GM12878 (cell line): Measurements from ENCODE around the gene PLCB4. TPM values are rescaled to one million over a fixed set of nuclear protein-coding genes. Genes with fewer than 3 reads are reported as not detected.

ENCODE experiments used
- ATAC-seq: fragments of 200-7000 bp; cut with Tn5 transposase; 3 replicates; pipeline ENCODE4 v1.9.1; 2020; ENCODE audit warnings: mild to moderate bottlenecking, moderate library complexity
- BruUV-seq: library from RNA; stranded (reverse); fragments of 400-500 nt; replicated peaks from 2 replicates; lab custom pipeline; 2021; lab: Mats Ljungman, UMichigan
- CTCF ChIA-PET: fragments of 300-600 bp; sonication (Branson Sonifier 250); formaldehyde crosslinking; extraction: SDS; loops from one replicate; lab custom pipeline; 2021; ENCODE audit warnings: inconsistent platforms; lab: Yijun Ruan, JAX
- POLR2A ChIA-PET: fragments of 350-600 bp; formaldehyde crosslinking; extraction: SDS; loops from one replicate; lab custom pipeline; 2021; ENCODE audit warnings: inconsistent platforms; lab: Charles Lee
- RAD21 ChIA-PET: fragments of 300-600 bp; sonication (Branson Sonifier 250); formaldehyde crosslinking; loops from one replicate; lab custom pipeline; 2023; ENCODE audit warnings: antibody characterized with exemption; ENCODE audit not compliant: unreplicated experiment; lab: Charles Lee
- SMC1A ChIA-PET: fragments of 300-600 bp; sonication (Branson Sonifier 250); formaldehyde crosslinking; loops from one replicate; lab custom pipeline; 2023; ENCODE audit not compliant: unreplicated experiment, uncharacterized antibody; lab: Charles Lee
- DNase-seq: peaks from one replicate; pipeline ENCODE4 v3.0.0-alpha.2; 2011; ENCODE audit warnings: low read depth, low spot score
- FAIRE-seq: peaks from 3 replicates; lab custom pipeline; 2011; peaks lifted over from hg19 to GRCh38; lab: Jason Lieb, UNC
- H2AFZ ChIP-seq: 2 replicates; pipeline ENCODE4 v1.6.0; 2011; ENCODE audit warnings: low read depth, low read length, control low read depth; ENCODE audit not compliant: control insufficient read depth
- H3K27ac ChIP-seq: 2 replicates; pipeline ENCODE4 v1.5.1; 2011; ENCODE audit warnings: control low read depth; ENCODE audit not compliant: control insufficient read depth, insufficient read depth
- H3K27me3 ChIP-seq, 2 experiments: replicated peaks in 1 of 2; 2 replicates each; pipeline versions ENCODE4 v1.6.0 to v1.6.1; 2011; ENCODE audit warnings: low read length in 1 of 2; ENCODE audit not compliant: control insufficient read depth in 2 of 2, insufficient read depth in 2 of 2
- H3K36me3 ChIP-seq, 2 experiments: 2 replicates each; pipeline ENCODE4 v1.5.1; 2011; ENCODE audit warnings: low read length in 1 of 2; ENCODE audit not compliant: control insufficient read depth in 2 of 2, insufficient read depth in 2 of 2
- H3K4me1 ChIP-seq: 2 replicates; pipeline ENCODE4 v1.6.1; 2011; ENCODE audit warnings: mild to moderate bottlenecking, low read length, moderate library complexity, mixed read lengths; ENCODE audit not compliant: control insufficient read depth, insufficient read depth
- H3K4me2 ChIP-seq: 2 replicates; pipeline ENCODE4 v1.6.0; 2011; ENCODE audit warnings: control low read depth; ENCODE audit not compliant: control insufficient read depth, insufficient read depth
- H3K4me3 ChIP-seq: fragments of 200-600 bp; sonication (generic); 2 replicates; pipeline ENCODE4 v1.5.1; 2016
- H3K79me2 ChIP-seq: 2 replicates; pipeline ENCODE4 v1.6.0; 2011; ENCODE audit warnings: low read length; ENCODE audit not compliant: control insufficient read depth, insufficient read depth
- H3K9ac ChIP-seq: 2 replicates; pipeline ENCODE4 v1.8.0; 2011; ENCODE audit warnings: low read length, control low read depth, mixed read lengths; ENCODE audit not compliant: control insufficient read depth, insufficient read depth
- H3K9me3 ChIP-seq: replicated peaks from 3 replicates; pipeline ENCODE4 v1.5.1; 2011; ENCODE audit warnings: mild to moderate bottlenecking, low read length; ENCODE audit not compliant: control insufficient read depth, insufficient read depth
- H4K20me1 ChIP-seq: 2 replicates; pipeline ENCODE4 v1.6.0; 2011; ENCODE audit not compliant: control insufficient read depth, insufficient read depth
- BCL11A ChIP-seq: IDR thresholded peaks from 2 replicates; pipeline ENCODE4 v1.6.1; 2011; ENCODE audit warnings: low read depth, low read length
- BHLHE40 ChIP-seq, 2 experiments: fragments of 450-650 bp in 1 of 2; IDR thresholded peaks; 2 replicates each; pipeline ENCODE4 v1.6.1; 2011 to 2017; ENCODE audit warnings: low read depth in 2 of 2, borderline replicate concordance in 1 of 2, improper control_type of control experiment in 1 of 2, low read length in 1 of 2, mild to moderate bottlenecking in 1 of 2
- BMI1 ChIP-seq: fragments of 450-650 bp; IDR thresholded peaks from 2 replicates; pipeline ENCODE4 v1.6.1; 2016; ENCODE audit warnings: mild to moderate bottlenecking, moderate library complexity, borderline replicate concordance
- CBFB ChIP-seq: IDR thresholded peaks from 2 replicates; pipeline ENCODE4 v1.6.1; 2016; ENCODE audit warnings: antibody characterized with exemption, low read depth
- MTA2 ChIP-seq: fragments of 450-650 bp; IDR thresholded peaks from 2 replicates; pipeline ENCODE4 v1.6.1; 2016; ENCODE audit warnings: low read depth, mild to moderate bottlenecking, moderate library complexity
- NFIC ChIP-seq: IDR thresholded peaks from 2 replicates; pipeline ENCODE4 v1.6.1; 2012; ENCODE audit warnings: low read depth, mild to moderate bottlenecking, inconsistent platforms, low read length, moderate library complexity
- NFXL1 ChIP-seq: fragments of 450-650 bp; IDR thresholded peaks from 2 replicates; pipeline ENCODE4 v1.6.1; 2017; ENCODE audit warnings: antibody characterized with exemption, mild to moderate bottlenecking, borderline replicate concordance
- NFYA ChIP-seq: IDR thresholded peaks from 2 replicates; pipeline ENCODE4 v1.6.1; 2011; ENCODE audit warnings: low read depth, mild to moderate bottlenecking, low read length, improper control_type of control experiment, borderline replicate concordance
- NFYB ChIP-seq: IDR thresholded peaks from 2 replicates; pipeline ENCODE4 v1.6.1; 2011; ENCODE audit warnings: low read depth, mild to moderate bottlenecking, low read length, improper control_type of control experiment, moderate library complexity; ENCODE audit not compliant: insufficient read depth
- POU2F2 ChIP-seq: IDR thresholded peaks from 3 replicates; pipeline ENCODE4 v1.6.1; 2011; ENCODE audit warnings: low read depth, mild to moderate bottlenecking, low read length, borderline replicate concordance
- SREBF1 ChIP-seq: IDR thresholded peaks from 2 replicates; pipeline ENCODE4 v1.6.1; 2012; ENCODE audit warnings: mild to moderate bottlenecking, low read length
- in situ Hi-C: fragments of 300-500 bp; cut with MboI; formaldehyde crosslinking; loops from 9 replicates; pipeline ENCODE4 v1.14.3; 2018; ENCODE audit warnings: mixed read lengths
- intact Hi-C: fragments of 100-400 bp; cut with micrococcal nuclease; formaldehyde crosslinking; loops from one replicate; pipeline ENCODE4 v1.14.2; 2022; ENCODE audit not compliant: unreplicated experiment
- polyA plus RNA-seq, 11 experiments: library from polyadenylated mRNA; depleted of rRNA in 4 of 11; unstranded in 6 of 11; stranded (reverse) in 5 of 11; fragments of >200 nt; fragmentation: Nextera tagmentation in 4 of 11; fragmentation: Illumina TruSeq in 1 of 11; extraction: Ambion mirVana in 4 of 11; extraction: Trizol in 1 of 11; gene quantifications; 1 replicate in 1 of 11; 2 replicates in 10 of 11; pipeline versions ENCODE4 v1.2.1 to v1.2.3, GENCODE V29; 2011 to 2016; ENCODE audit warnings: inconsistent platforms in 2 of 11, missing spikeins in 2 of 11, low read depth in 1 of 11
- total RNA-seq, 4 experiments: library from RNA; depleted of rRNA in 3 of 4; stranded (reverse); fragments of >200 nt in 3 of 4; fragmentation: Illumina TruSeq in 1 of 4; extraction: Trizol in 1 of 4; gene quantifications; 2 replicates each; pipeline versions ENCODE4 v1.2.1 to v1.2.3, GENCODE V29; 2013 to 2021
- TF ChIP-seq, protein P1 (sequence below): IDR thresholded peaks from 2 replicates; pipeline ENCODE4 v1.6.1; 2012; ENCODE audit warnings: low read depth, low read length, improper control_type of control experiment
- TF ChIP-seq, protein P2 (sequence below): fragments of 450-650 bp; IDR thresholded peaks from 2 replicates; pipeline ENCODE4 v1.6.1; 2017; ENCODE audit warnings: mild to moderate bottlenecking
- TF ChIP-seq, protein P3 (sequence below): IDR thresholded peaks from 2 replicates; pipeline ENCODE4 v1.6.1; 2012; ENCODE audit warnings: improper control_type of control experiment, low read depth, low read length; ENCODE audit not compliant: insufficient replicate concordance
- TF ChIP-seq, protein P4 (sequence below): IDR thresholded peaks from 2 replicates; pipeline ENCODE4 v1.6.1; 2012; ENCODE audit warnings: low read depth, low read length, improper control_type of control experiment

PLCB4 gene
- total and polyA plus RNA-seq, 10 of the 15 experiments (the other 5 are each of a cell fraction or from before 2014, with no cell fraction given) = not detected

DNA sequence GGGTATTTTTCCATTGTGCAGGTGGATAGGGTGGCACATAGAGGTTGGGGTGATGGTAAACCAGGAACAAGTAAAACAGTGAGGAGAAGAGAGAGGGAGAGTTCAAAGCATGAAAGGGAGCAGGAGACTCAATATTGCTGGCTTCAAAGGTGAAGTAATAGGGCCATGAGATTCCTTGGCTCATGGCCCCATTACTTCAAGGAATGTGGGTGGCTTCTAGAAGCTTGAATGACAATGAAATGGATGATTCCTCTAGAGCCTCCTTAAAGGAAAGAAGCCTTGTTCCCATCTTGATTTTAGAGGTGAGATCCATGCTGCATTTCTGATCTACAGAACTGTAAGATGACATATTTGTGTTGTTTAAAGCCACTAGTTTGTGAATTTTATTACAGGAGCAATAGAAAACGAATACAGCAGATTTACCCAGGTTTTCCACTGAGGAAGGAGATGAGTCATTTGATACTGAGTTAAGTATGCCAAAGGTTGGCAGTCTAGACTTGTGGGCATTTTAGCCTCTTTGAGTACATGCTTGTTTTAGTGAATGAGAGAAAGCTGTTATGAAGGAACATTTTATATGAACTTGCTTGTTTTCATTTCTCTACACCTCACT, 110.4 kb downstream of the PLCB4 start (continued):
- TF ChIP-seq BHLHE40 (IDR thresholded peaks at IDR 0.05; ENCODE audit: borderline replicate concordance in 1 of 2, low read depth in 2 of 2, low read length in 1 of 2) (no peak), BMI1 (no peak)
- TF ChIP-seq, protein P1, sequence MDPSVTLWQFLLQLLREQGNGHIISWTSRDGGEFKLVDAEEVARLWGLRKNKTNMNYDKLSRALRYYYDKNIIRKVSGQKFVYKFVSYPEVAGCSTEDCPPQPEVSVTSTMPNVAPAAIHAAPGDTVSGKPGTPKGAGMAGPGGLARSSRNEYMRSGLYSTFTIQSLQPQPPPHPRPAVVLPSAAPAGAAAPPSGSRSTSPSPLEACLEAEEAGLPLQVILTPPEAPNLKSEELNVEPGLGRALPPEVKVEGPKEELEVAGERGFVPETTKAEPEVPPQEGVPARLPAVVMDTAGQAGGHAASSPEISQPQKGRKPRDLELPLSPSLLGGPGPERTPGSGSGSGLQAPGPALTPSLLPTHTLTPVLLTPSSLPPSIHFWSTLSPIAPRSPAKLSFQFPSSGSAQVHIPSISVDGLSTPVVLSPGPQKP = no peak

DNA sequence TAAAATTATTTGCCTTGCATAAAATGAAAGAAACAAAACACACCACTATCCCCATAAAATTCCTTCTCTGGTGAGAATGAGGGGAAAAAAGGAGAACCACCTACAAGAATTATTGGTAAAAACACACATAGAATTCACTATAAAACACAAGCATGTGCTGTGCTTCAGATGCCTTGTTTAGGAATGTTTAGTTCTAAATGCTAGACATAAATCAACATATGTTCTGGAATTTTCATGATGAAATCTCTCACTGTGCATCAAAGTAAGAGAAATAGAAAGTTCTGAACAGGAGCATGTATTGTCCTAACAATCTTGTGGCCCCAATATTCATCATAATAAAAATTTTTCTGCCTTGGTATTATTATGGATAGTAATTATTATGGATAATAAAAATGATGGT, 111.0 kb downstream of the PLCB4 start:
- in situ Hi-C loops (no loop called here), intact Hi-C loops (loop anchor here (10.0 kb wide), 1 partner anchor 325 kb away; no protein-coding TSS in a partner anchor)
- Histone ChIP-seq H3K4me3 (no peak overlapping the region), H4K20me1 (no peaks in the 10 kb centered on the region), H3K9me3 (no peaks in the 10 kb centered on the region), H3K79me2 (no peaks in the 10 kb centered on the region), H3K36me3 (no peaks in the 10 kb centered on the region), H3K27ac (no peak overlapping the region), H3K27me3 (no peaks in the 10 kb centered on the region; a peak in 1 of 4 replicates), H2AFZ (no peak overlapping the region), H3K4me1 (no peaks in the 10 kb centered on the region), H3K9ac (no peak overlapping the region), H3K4me2 (no peak overlapping the region)
- FAIRE-seq (no peak), ATAC-seq (no peak), DNase-seq (no peak)
- ChIA-PET POLR2A (no interaction called here), RAD21 (no interaction called here), SMC1A (no interaction called here), CTCF (no interaction called here)
- BruUV-seq = no TSS peak
- no peak for TF ChIP-seq SREBF1
- no peak for TF ChIP-seq NFYB
- TF ChIP-seq NFIC = no peak
- TF ChIP-seq POU2F2 = no peak
- TF ChIP-seq, protein P2, sequence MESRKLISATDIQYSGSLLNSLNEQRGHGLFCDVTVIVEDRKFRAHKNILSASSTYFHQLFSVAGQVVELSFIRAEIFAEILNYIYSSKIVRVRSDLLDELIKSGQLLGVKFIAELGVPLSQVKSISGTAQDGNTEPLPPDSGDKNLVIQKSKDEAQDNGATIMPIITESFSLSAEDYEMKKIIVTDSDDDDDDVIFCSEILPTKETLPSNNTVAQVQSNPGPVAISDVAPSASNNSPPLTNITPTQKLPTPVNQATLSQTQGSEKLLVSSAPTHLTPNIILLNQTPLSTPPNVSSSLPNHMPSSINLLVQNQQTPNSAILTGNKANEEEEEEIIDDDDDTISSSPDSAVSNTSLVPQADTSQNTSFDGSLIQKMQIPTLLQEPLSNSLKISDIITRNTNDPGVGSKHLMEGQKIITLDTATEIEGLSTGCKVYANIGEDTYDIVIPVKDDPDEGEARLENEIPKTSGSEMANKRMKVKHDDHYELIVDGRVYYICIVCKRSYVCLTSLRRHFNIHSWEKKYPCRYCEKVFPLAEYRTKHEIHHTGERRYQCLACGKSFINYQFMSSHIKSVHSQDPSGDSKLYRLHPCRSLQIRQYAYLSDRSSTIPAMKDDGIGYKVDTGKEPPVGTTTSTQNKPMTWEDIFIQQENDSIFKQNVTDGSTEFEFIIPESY = no peak
- no peak for TF ChIP-seq MTA2
- no peak for TF ChIP-seq NFYA
- TF ChIP-seq, protein P3, sequence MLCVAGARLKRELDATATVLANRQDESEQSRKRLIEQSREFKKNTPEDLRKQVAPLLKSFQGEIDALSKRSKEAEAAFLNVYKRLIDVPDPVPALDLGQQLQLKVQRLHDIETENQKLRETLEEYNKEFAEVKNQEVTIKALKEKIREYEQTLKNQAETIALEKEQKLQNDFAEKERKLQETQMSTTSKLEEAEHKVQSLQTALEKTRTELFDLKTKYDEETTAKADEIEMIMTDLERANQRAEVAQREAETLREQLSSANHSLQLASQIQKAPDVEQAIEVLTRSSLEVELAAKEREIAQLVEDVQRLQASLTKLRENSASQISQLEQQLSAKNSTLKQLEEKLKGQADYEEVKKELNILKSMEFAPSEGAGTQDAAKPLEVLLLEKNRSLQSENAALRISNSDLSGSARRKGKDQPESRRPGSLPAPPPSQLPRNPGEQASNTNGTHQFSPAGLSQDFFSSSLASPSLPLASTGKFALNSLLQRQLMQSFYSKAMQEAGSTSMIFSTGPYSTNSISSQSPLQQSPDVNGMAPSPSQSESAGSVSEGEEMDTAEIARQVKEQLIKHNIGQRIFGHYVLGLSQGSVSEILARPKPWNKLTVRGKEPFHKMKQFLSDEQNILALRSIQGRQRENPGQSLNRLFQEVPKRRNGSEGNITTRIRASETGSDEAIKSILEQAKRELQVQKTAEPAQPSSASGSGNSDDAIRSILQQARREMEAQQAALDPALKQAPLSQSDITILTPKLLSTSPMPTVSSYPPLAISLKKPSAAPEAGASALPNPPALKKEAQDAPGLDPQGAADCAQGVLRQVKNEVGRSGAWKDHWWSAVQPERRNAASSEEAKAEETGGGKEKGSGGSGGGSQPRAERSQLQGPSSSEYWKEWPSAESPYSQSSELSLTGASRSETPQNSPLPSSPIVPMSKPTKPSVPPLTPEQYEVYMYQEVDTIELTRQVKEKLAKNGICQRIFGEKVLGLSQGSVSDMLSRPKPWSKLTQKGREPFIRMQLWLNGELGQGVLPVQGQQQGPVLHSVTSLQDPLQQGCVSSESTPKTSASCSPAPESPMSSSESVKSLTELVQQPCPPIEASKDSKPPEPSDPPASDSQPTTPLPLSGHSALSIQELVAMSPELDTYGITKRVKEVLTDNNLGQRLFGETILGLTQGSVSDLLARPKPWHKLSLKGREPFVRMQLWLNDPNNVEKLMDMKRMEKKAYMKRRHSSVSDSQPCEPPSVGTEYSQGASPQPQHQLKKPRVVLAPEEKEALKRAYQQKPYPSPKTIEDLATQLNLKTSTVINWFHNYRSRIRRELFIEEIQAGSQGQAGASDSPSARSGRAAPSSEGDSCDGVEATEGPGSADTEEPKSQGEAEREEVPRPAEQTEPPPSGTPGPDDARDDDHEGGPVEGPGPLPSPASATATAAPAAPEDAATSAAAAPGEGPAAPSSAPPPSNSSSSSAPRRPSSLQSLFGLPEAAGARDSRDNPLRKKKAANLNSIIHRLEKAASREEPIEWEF = no peak
- TF ChIP-seq NFXL1 = no peak
- no peak for TF ChIP-seq BCL11A
- TF ChIP-seq CBFB = no peak
- TF ChIP-seq, protein P4, sequence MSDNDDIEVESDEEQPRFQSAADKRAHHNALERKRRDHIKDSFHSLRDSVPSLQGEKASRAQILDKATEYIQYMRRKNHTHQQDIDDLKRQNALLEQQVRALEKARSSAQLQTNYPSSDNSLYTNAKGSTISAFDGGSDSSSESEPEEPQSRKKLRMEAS = no peak
